ENCODE data around the gene NHSL2.

NHSL2 gene

GRCh38 chrX:72141372-72142004 lies 230.8 kb downstream of the NHSL2 start:
- Histone ChIP-seq H3K9me3 (ENCODE audit: control insufficient read depth, low read length) (no peaks in the 10 kb centered on the region), H3K14ac (ENCODE audit: low read length in 2 of 2) (no peak overlapping the region), H3K4me2 (ENCODE audit: low read length, poor library complexity, severe bottlenecking) (no peak overlapping the region), H2BK15ac (ENCODE audit: low read depth, poor library complexity, severe bottlenecking) (no peak overlapping the region), H2AK5ac (ENCODE audit: low read length, severe bottlenecking) (no peak overlapping the region), H2BK120ac (ENCODE audit: low read depth, low read length) (no peak overlapping the region), H3K4me1 (ENCODE audit: control insufficient read depth, insufficient read depth, low read depth, low read length) (no peaks in the 10 kb centered on the region), H3K27me3 (ENCODE audit: control insufficient read depth in 1 of 2, insufficient read depth in 1 of 2, low read length in 2 of 2) (peaks cover 0 to 59% of the 10 kb centered on the region in 2 experiments), H3K9ac (ENCODE audit: low read length) (no peak overlapping the region), H3K23ac (ENCODE audit: low read length in 2 of 2) (no peak overlapping the region), H3K4me3 (ENCODE audit: insufficient read depth in 1 of 2, low read depth in 1 of 2, low read length in 2 of 2) (no peak overlapping the region), H3K79me1 (replicated peaks; ENCODE audit: low read length, poor library complexity, severe bottlenecking) (no peaks in the 10 kb centered on the region), H3K27ac (ENCODE audit: low read length, poor library complexity, severe bottlenecking) (no peak overlapping the region), H2BK5ac (ENCODE audit: low read depth, low read length, poor library complexity, severe bottlenecking) (no peak overlapping the region), H4K8ac (ENCODE audit: low read length) (no peak overlapping the region), H3K4ac (ENCODE audit: low read depth in 1 of 2, low read length in 2 of 2) (no peak overlapping the region), H4K91ac (ENCODE audit: low read length) (no peak overlapping the region), H3K36me3 (ENCODE audit: control insufficient read depth in 1 of 2, insufficient read depth in 2 of 2, low read depth in 1 of 2, low read length in 2 of 2) (peaks cover 17 to 53% of the 10 kb centered on the region in 2 experiments), H2AFZ (ENCODE audit: low read depth, low read length) (no peak overlapping the region), H2BK12ac (ENCODE audit: low read length in 2 of 2) (no peak overlapping the region), H3K18ac (ENCODE audit: low read depth in 1 of 2, low read length in 2 of 2) (no peak overlapping the region)
- no peak for DNase-seq
- 88% methylated on average over 3 of the region's 4 CpGs for WGBS

DNA sequence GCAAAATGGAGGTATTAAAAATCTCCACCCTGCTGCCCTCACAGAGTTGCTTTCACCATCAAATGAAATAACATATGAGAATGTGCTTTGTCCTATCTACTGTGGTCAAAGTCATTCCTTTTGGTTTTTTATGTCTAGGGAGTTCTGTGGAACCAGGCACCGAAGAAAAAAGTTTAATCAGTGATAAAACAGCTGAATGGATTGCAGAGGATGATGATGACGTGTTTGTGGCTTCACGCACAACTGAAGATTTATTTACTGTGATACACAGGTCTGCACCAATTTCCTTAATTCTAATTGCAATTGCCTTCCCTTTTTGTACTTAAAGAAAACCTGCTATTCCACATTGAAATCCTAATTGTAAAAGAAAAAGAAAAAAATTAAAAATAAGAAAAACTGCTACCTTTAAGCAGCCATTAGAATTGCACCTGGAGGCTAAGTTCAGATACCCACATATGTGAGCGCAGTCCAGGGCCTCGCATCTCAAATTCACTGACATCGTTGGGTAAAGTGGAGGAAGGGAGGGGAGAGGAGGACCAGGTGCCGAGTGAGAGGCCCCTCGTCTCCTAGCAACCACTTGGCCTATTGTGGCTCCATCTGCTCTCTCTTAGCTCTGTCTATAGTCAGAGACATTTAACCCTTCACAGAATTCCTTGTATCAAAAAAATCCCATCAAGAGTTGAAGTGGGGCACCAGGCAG lies 231.6 kb downstream of the NHSL2 start:
- peaks cover 0 to 60% of the 10 kb centered on the region in 2 experiments for H3K27me3 ChIP-seq (ENCODE audit: control insufficient read depth in 1 of 2, insufficient read depth in 1 of 2, low read length in 2 of 2)
- no peak overlapping the region for H3K18ac ChIP-seq (ENCODE audit: low read depth in 1 of 2, low read length in 2 of 2)
- peaks cover 2% of the 10 kb centered on the region for H3K4me1 ChIP-seq (ENCODE audit: control insufficient read depth, insufficient read depth, low read depth, low read length)
- no peak overlapping the region for H2BK120ac ChIP-seq (ENCODE audit: low read depth, low read length)
- no peak overlapping the region for H4K91ac ChIP-seq (ENCODE audit: low read length)
- no peak overlapping the region for H3K23ac ChIP-seq (ENCODE audit: low read length in 2 of 2)
- H2BK5ac ChIP-seq (ENCODE audit: low read depth, low read length, poor library complexity, severe bottlenecking): no peak overlapping the region
- no peak overlapping the region for H2AK5ac ChIP-seq (ENCODE audit: low read length, severe bottlenecking)
- H3K27ac ChIP-seq (ENCODE audit: low read length, poor library complexity, severe bottlenecking): no peak overlapping the region
- H3K79me1 ChIP-seq (replicated peaks; ENCODE audit: low read length, poor library complexity, severe bottlenecking): no peaks in the 10 kb centered on the region
- peaks cover 17 to 53% of the 10 kb centered on the region in 2 experiments for H3K36me3 ChIP-seq (ENCODE audit: control insufficient read depth in 1 of 2, insufficient read depth in 2 of 2, low read depth in 1 of 2, low read length in 2 of 2)
- H4K8ac ChIP-seq (ENCODE audit: low read length): no peak overlapping the region
- no peak overlapping the region for H2AFZ ChIP-seq (ENCODE audit: low read depth, low read length)
- H3K9me3 ChIP-seq (ENCODE audit: control insufficient read depth, low read length): no peaks in the 10 kb centered on the region
- no peak overlapping the region for H3K4me3 ChIP-seq (ENCODE audit: insufficient read depth in 1 of 2, low read depth in 1 of 2, low read length in 2 of 2)
- no peak overlapping the region for H3K9ac ChIP-seq (ENCODE audit: low read length)
- H3K4me2 ChIP-seq (ENCODE audit: low read length, poor library complexity, severe bottlenecking): no peak overlapping the region
- no CpG with 5 or more reads among the region's 8 CpGs for WGBS
- H2BK12ac ChIP-seq (ENCODE audit: low read length in 2 of 2): no peak overlapping the region
- H3K14ac ChIP-seq (ENCODE audit: low read length in 2 of 2): no peak overlapping the region
- H3K4ac ChIP-seq (ENCODE audit: low read depth in 1 of 2, low read length in 2 of 2): no peak overlapping the region
- DNase-seq: no peak
- no peak overlapping the region for H2BK15ac ChIP-seq (ENCODE audit: low read depth, poor library complexity, severe bottlenecking)

- peaks cover 0 to 64% of the 10 kb centered on the region in 2 experiments for H3K27me3 ChIP-seq (ENCODE audit: control insufficient read depth in 1 of 2, insufficient read depth in 1 of 2, low read length in 2 of 2)
- H3K36me3 ChIP-seq (ENCODE audit: control insufficient read depth in 1 of 2, insufficient read depth in 2 of 2, low read depth in 1 of 2, low read length in 2 of 2): peaks cover 17 to 50% of the 10 kb centered on the region in 2 experiments
- no peak overlapping the region for H2AK5ac ChIP-seq (ENCODE audit: low read length, severe bottlenecking)
- no peak overlapping the region for H2BK15ac ChIP-seq (ENCODE audit: low read depth, poor library complexity, severe bottlenecking)
- no peak overlapping the region for H2BK5ac ChIP-seq (ENCODE audit: low read depth, low read length, poor library complexity, severe bottlenecking)
- no peak overlapping the region for H2BK120ac ChIP-seq (ENCODE audit: low read depth, low read length)
- no peaks in the 10 kb centered on the region for H3K79me1 ChIP-seq (replicated peaks; ENCODE audit: low read length, poor library complexity, severe bottlenecking)
- H4K91ac ChIP-seq (ENCODE audit: low read length): no peak overlapping the region
- no peak overlapping the region for H3K14ac ChIP-seq (ENCODE audit: low read length in 2 of 2)
- no peak overlapping the region for H3K9ac ChIP-seq (ENCODE audit: low read length)
- H3K23ac ChIP-seq (ENCODE audit: low read length in 2 of 2): no peak overlapping the region
- H2AFZ ChIP-seq (ENCODE audit: low read depth, low read length): no peak overlapping the region
- H4K8ac ChIP-seq (ENCODE audit: low read length): no peak overlapping the region
- no peak overlapping the region for H3K4ac ChIP-seq (ENCODE audit: low read depth in 1 of 2, low read length in 2 of 2)
- H3K18ac ChIP-seq (ENCODE audit: low read depth in 1 of 2, low read length in 2 of 2): no peak overlapping the region
- DNase-seq: no peak
- H3K4me2 ChIP-seq (ENCODE audit: low read length, poor library complexity, severe bottlenecking): no peak overlapping the region
- WGBS: 74% methylated on average over 6 of the region's 11 CpGs
- peaks cover 2% of the 10 kb centered on the region for H3K4me1 ChIP-seq (ENCODE audit: control insufficient read depth, insufficient read depth, low read depth, low read length)
- no peak overlapping the region for H3K4me3 ChIP-seq (ENCODE audit: insufficient read depth in 1 of 2, low read depth in 1 of 2, low read length in 2 of 2)
- no peaks in the 10 kb centered on the region for H3K9me3 ChIP-seq (ENCODE audit: control insufficient read depth, low read length)
- no peak overlapping the region for H3K27ac ChIP-seq (ENCODE audit: low read length, poor library complexity, severe bottlenecking)
- no peak overlapping the region for H2BK12ac ChIP-seq (ENCODE audit: low read length in 2 of 2)
These were observed 232.4 kb downstream of the NHSL2 start for GRCh38 chrX:72142794-72143608.

GRCh38 chrX:72143609-72143907 lies 232.9 kb downstream of the NHSL2 start:
- Histone ChIP-seq H3K14ac (ENCODE audit: low read length in 2 of 2) (no peak overlapping the region), H2BK15ac (ENCODE audit: low read depth, poor library complexity, severe bottlenecking) (no peak overlapping the region), H2BK12ac (ENCODE audit: low read length in 2 of 2) (no peak overlapping the region), H3K36me3 (ENCODE audit: control insufficient read depth in 1 of 2, insufficient read depth in 2 of 2, low read depth in 1 of 2, low read length in 2 of 2) (peaks cover 17 to 45% of the 10 kb centered on the region in 2 experiments), H2AFZ (ENCODE audit: low read depth, low read length) (no peak overlapping the region), H3K4me3 (ENCODE audit: insufficient read depth in 1 of 2, low read depth in 1 of 2, low read length in 2 of 2) (no peak overlapping the region), H3K9me3 (ENCODE audit: control insufficient read depth, low read length) (no peaks in the 10 kb centered on the region), H3K4me1 (ENCODE audit: control insufficient read depth, insufficient read depth, low read depth, low read length) (peaks cover 2% of the 10 kb centered on the region), H2AK5ac (ENCODE audit: low read length, severe bottlenecking) (no peak overlapping the region), H3K23ac (ENCODE audit: low read length in 2 of 2) (no peak overlapping the region), H3K9ac (ENCODE audit: low read length) (no peak overlapping the region), H3K4ac (ENCODE audit: low read depth in 1 of 2, low read length in 2 of 2) (no peak overlapping the region), H4K91ac (ENCODE audit: low read length) (no peak overlapping the region), H3K4me2 (ENCODE audit: low read length, poor library complexity, severe bottlenecking) (no peak overlapping the region), H4K8ac (ENCODE audit: low read length) (no peak overlapping the region), H3K18ac (ENCODE audit: low read depth in 1 of 2, low read length in 2 of 2) (no peak overlapping the region), H3K27ac (ENCODE audit: low read length, poor library complexity, severe bottlenecking) (no peak overlapping the region), H3K27me3 (ENCODE audit: control insufficient read depth in 1 of 2, insufficient read depth in 1 of 2, low read length in 2 of 2) (peaks cover 0 to 63% of the 10 kb centered on the region in 2 experiments), H3K79me1 (replicated peaks; ENCODE audit: low read length, poor library complexity, severe bottlenecking) (no peaks in the 10 kb centered on the region), H2BK120ac (ENCODE audit: low read depth, low read length) (no peak overlapping the region), H2BK5ac (ENCODE audit: low read depth, low read length, poor library complexity, severe bottlenecking) (no peak overlapping the region)
- 100% methylated on average over 2 of the region's 2 CpGs for WGBS
- no peak for DNase-seq

Data from mesenchymal stem cell (in vitro differentiated cells and primary cell).